GM23248 (cell line): Measurements from ENCODE around the gene DROSHA. TPM values are rescaled to one million over a fixed set of nuclear protein-coding genes. Genes with fewer than 3 reads are reported as not detected.

ENCODE experiments used
- DNase-seq: peaks from one replicate; pipeline ENCODE4 v3.0.0-alpha.2; 2015
- H2AFZ ChIP-seq: fragments of 200-600 bp; sonication (generic); 2 replicates; pipeline ENCODE4 v1.6.1; 2016; ENCODE audit warnings: antibody characterized with exemption
- H3F3A ChIP-seq: fragments of 200-600 bp; sonication (generic); 2 replicates; pipeline ENCODE4 v1.6.1; 2016; ENCODE audit warnings: mild to moderate bottlenecking, antibody characterized with exemption, mixed run types; ENCODE audit not compliant: insufficient read depth
- H3K27ac ChIP-seq: fragments of 200-600 bp; sonication (generic); 2 replicates; pipeline ENCODE4 v1.5.1; 2016; ENCODE audit warnings: mild to moderate bottlenecking
- H3K27me3 ChIP-seq: fragments of 200-600 bp; sonication (generic); replicated peaks from 2 replicates; pipeline ENCODE4 v1.6.1; 2016; ENCODE audit warnings: mild to moderate bottlenecking; ENCODE audit not compliant: insufficient read depth
- H3K36me3 ChIP-seq: fragments of 200-600 bp; sonication (generic); 2 replicates; pipeline ENCODE4 v1.6.1; 2016; ENCODE audit warnings: low read depth, mild to moderate bottlenecking
- H3K4me1 ChIP-seq: fragments of 200-600 bp; sonication (generic); 2 replicates; pipeline ENCODE4 v1.6.1; 2016; ENCODE audit warnings: mild to moderate bottlenecking; ENCODE audit not compliant: insufficient read depth
- H3K4me2 ChIP-seq: fragments of 200-600 bp; sonication (generic); one replicate; pipeline ENCODE4 v1.6.1; 2016; ENCODE audit warnings: mild to moderate bottlenecking; ENCODE audit not compliant: unreplicated experiment
- H3K4me3 ChIP-seq: fragments of 200-600 bp; sonication (generic); 2 replicates; pipeline ENCODE4 v1.5.1; 2016; ENCODE audit warnings: mild to moderate bottlenecking
- H3K79me2 ChIP-seq: fragments of 200-600 bp; sonication (generic); 2 replicates; pipeline ENCODE4 v1.6.1; 2016; ENCODE audit warnings: mild to moderate bottlenecking; ENCODE audit not compliant: insufficient read depth
- H3K9ac ChIP-seq: fragments of 200-600 bp; sonication (generic); 2 replicates; pipeline ENCODE4 v1.6.1; 2016; ENCODE audit warnings: mild to moderate bottlenecking
- H3K9me2 ChIP-seq: fragments of 200-600 bp; sonication (generic); 2 replicates; pipeline ENCODE4 v1.6.1; 2016; ENCODE audit warnings: mixed run types, mild to moderate bottlenecking, moderate library complexity; ENCODE audit not compliant: insufficient read depth
- H3K9me3 ChIP-seq: fragments of 200-600 bp; sonication (generic); one replicate; pipeline ENCODE4 v1.6.1; 2017; ENCODE audit warnings: low read depth
- H4K20me1 ChIP-seq: fragments of 200-600 bp; sonication (generic); 2 replicates; pipeline ENCODE4 v1.6.0; 2016; ENCODE audit not compliant: insufficient read depth
- EZH2 ChIP-seq: fragments of 200-600 bp; sonication (generic); IDR thresholded peaks from 2 replicates; pipeline ENCODE4 v1.6.1; 2018; ENCODE audit warnings: antibody characterized with exemption, mild to moderate bottlenecking; ENCODE audit not compliant: insufficient read depth, poor library complexity, severe bottlenecking
- EZH2phosphoT487 ChIP-seq: fragments of 200-600 bp; sonication (generic); IDR thresholded peaks from 2 replicates; pipeline ENCODE4 v1.6.1; 2018; ENCODE audit warnings: antibody characterized with exemption, moderate library complexity, mild to moderate bottlenecking, low read depth; ENCODE audit not compliant: insufficient read depth
- WGBS, 2 experiments: methylation state at CpG; one replicate each; pipeline ENCODE4 v1.1.6; 2015 to 2017; ENCODE audit warnings: low lambda C conversion rate in 2 of 2, low coverage in 1 of 2; ENCODE audit errors: missing lambda C conversion rate in 2 of 2; 5-methylcytosine and 5-hydroxymethylcytosine counted together
- in situ Hi-C: fragments of 300-500 bp; cut with MboI; formaldehyde crosslinking; loops from 2 replicates; pipeline ENCODE4 v1.15.0; 2020
- polyA plus RNA-seq: library from polyadenylated mRNA; unstranded; fragments of >200 nt; fragmentation: Nextera tagmentation; extraction: Ambion mirVana; gene quantifications from 2 replicates; pipeline ENCODE4 v1.2.1, GENCODE V29; 2016
- total RNA-seq: library from RNA; depleted of rRNA; stranded (reverse); fragments of >200 nt; shearing (Covaris generic); gene quantifications from 2 replicates; pipeline ENCODE4 v1.2.3, GENCODE V29; 2014

The DROSHA gene
- total and polyA plus RNA-seq, 2 experiments from 2014 or later, result 26.0 to 28.7 TPM

DNA sequence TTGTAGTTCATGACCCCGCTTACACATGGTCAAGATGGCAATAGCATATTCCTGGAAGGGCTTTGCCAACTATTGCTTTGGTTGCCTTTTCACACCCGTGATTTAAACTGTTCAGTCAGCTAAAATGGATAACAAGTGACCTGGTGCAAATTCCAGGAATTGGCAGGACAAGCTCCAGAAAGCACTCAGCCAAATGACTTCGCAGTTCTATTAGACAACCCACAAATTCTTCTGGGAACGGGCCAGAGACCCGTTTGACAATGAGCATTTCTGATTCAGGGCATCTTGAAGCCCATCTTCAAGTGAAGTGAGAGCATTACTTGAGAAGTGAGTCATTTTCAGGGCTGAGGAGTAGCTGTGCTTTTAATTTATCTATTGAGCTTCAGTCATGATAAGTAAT is 165.0 kb downstream of the DROSHA start:
- TF ChIP-seq EZH2, result no peak
- no peak for TF ChIP-seq EZH2phosphoT487
- no peaks in the 10 kb centered on the region for H3K79me2 ChIP-seq
- WGBS, 2 experiments, result 8 to 10% methylated on average over 5 of the region's 5 CpGs
- peak overlapping the region; percentile 87 for H3K27ac ChIP-seq
- 0 out of 2 replicates have a peak overlapping the region, but pooled peaks have one; percentile 3 for H3K4me3 ChIP-seq
- H3K4me2 ChIP-seq, result peak overlapping the region; percentile 72
- H3K27me3 ChIP-seq, result no peaks in the 10 kb centered on the region
- peaks cover 62% of the 10 kb centered on the region for H3F3A ChIP-seq
- in situ Hi-C loops, result no loop called here
- no peaks in the 10 kb centered on the region for H3K9me2 ChIP-seq
- H4K20me1 ChIP-seq, result no peaks in the 10 kb centered on the region
- H3K36me3 ChIP-seq, result no peaks in the 10 kb centered on the region
- no peaks in the 10 kb centered on the region for H3K9me3 ChIP-seq
- peak; percentile 70 for DNase-seq
- peaks cover 65% of the 10 kb centered on the region for H3K4me1 ChIP-seq
- H3K9ac ChIP-seq, result peak overlapping the region; percentile 17; the same call in 1 of the 2 replicates
- H2AFZ ChIP-seq, result peak overlapping the region; percentile 41

DNA sequence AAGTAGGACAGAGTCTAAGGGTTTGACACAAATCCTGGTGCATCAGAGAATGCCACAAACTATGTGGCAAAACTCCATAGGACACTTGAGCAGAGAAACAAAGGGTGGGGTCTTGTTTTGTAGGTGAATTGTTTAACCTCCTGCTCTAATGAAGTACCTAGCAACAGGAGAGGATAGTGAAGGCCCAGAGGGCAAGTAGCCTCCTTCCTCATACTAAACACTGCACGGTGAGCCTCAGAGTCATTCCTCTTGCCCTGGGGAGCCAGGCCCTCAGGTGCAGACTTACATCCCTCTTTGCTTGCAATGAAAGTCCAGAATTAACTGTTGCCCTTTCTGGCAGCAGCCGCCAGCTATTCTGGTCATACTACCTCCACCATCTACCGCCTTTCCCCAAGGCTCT is 166.1 kb downstream of the DROSHA start:
- peak overlapping the region; percentile 54 for H3K9ac ChIP-seq
- no peak for TF ChIP-seq EZH2phosphoT487
- no peak for TF ChIP-seq EZH2
- H3K4me1 ChIP-seq, result peaks cover 72% of the 10 kb centered on the region

DNA sequence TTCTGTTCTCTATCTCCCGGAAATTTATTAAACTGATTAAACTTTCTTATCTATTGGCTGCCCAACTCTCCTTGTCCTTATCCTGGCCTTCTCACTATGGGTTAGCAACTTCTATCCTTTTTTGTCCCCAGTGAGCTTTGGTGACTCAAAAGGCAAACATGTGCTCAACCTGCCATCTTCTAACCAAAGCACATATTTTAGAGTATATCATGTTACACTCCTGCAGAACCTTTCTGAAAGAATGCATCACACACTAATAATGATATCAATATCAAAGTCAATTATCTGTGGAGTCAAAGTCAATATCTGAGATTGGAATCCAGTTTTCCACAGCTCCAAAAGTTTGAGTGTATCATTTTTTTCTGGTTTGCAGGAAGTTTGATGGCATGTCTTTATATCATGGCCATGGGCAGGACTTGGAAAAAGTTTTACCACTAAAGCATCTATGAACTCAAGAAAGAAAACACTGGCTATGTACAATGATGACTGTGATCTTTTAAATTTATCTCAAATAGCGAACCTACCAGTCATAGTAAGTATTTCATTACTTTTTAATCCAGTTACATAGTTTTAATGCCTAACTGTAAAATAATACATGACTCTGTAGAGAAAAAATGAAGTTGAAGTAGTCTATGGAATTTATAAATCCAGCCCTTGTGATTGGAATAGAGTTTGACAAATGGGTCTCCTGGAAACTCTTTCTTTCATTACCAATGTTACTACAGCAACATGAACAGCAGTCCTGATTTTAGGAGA is 166.8 kb downstream of the DROSHA start:
- WGBS, 2 experiments, result 19 to 22% methylated on average over 2 of the region's 2 CpGs
- TF ChIP-seq EZH2phosphoT487, result no peak
- TF ChIP-seq EZH2, result no peak
- Histone ChIP-seq H3K4me2 (peak overlapping the region; percentile 72), H3F3A (peaks cover 74% of the 10 kb centered on the region), H3K27me3 (no peaks in the 10 kb centered on the region), H3K79me2 (no peaks in the 10 kb centered on the region), H3K4me3 (peak overlapping the region; percentile 30), H3K4me1 (peaks cover 79% of the 10 kb centered on the region), H4K20me1 (no peaks in the 10 kb centered on the region), H3K36me3 (no peaks in the 10 kb centered on the region), H3K9me3 (no peaks in the 10 kb centered on the region), H2AFZ (no peak overlapping the region), H3K9ac (peak overlapping the region; percentile 54), H3K27ac (peak overlapping the region; percentile 87), H3K9me2 (no peaks in the 10 kb centered on the region)
- DNase-seq, result peak; percentile 81
- in situ Hi-C loops, result no loop called here

More for the DNA sequence above, 166.1 kb downstream of the DROSHA start:
- no peak overlapping the region for H2AFZ ChIP-seq
- H3K4me2 ChIP-seq, result peak overlapping the region; percentile 72
- peak overlapping the region; percentile 87 for H3K27ac ChIP-seq
- H3K79me2 ChIP-seq, result no peaks in the 10 kb centered on the region
- no peak for DNase-seq
- H4K20me1 ChIP-seq, result no peaks in the 10 kb centered on the region
- peak overlapping the region; percentile 22 for H3K4me3 ChIP-seq
- peaks cover 72% of the 10 kb centered on the region for H3F3A ChIP-seq
- WGBS, 2 experiments, result 95 to 97% methylated on average over 3 of the region's 3 CpGs
- no peaks in the 10 kb centered on the region for H3K9me3 ChIP-seq
- H3K36me3 ChIP-seq, result no peaks in the 10 kb centered on the region
- no peaks in the 10 kb centered on the region for H3K9me2 ChIP-seq
- H3K27me3 ChIP-seq, result no peaks in the 10 kb centered on the region
- in situ Hi-C loops, result no loop called here

DNA sequence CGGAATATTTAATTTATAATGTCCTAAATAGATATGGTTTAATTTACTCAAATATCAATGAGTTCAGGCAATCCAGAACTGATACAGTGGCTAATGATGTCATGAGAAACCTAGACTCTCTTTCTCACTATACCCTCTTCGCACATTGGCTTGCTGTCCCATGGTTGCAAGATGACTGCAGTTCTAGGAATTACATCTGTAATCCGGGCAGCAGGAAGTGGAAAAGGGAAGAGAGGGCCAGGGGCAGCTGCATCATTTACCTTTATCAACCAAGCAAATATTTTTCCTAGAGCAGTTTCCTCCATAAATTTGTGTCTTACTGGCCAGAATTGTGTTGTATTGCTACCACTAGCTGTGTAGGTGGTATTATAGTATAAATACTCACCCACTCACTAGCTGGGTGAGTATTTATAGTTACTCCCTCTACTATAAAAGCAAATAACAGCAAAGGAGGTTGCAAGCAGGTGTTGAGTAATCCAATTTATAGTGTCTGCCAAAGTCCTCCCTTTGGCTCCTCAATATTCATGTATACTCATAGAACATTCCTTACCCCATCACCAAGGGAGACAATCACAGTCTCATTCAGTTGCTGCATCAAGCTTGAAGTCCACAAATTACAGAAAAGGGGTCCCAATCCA is 168.8 kb downstream of the DROSHA start:
- peak; percentile 82 for DNase-seq
- in situ Hi-C loops, result no loop called here
- H3K27ac ChIP-seq, result peak overlapping the region; percentile 87

More for the DNA sequence above, 168.8 kb downstream of the DROSHA start:
- TF ChIP-seq EZH2phosphoT487 (no peak), EZH2 (no peak)
- H3K9ac ChIP-seq, result peak overlapping the region; percentile 7; the same call in 1 of the 2 replicates
- peaks cover 78% of the 10 kb centered on the region for H3K4me1 ChIP-seq
- H3K79me2 ChIP-seq, result no peaks in the 10 kb centered on the region
- no peaks in the 10 kb centered on the region for H4K20me1 ChIP-seq
- no peaks in the 10 kb centered on the region for H3K36me3 ChIP-seq
- 4 to 5% methylated on average over 3 of the region's 3 CpGs for WGBS, 2 experiments
- H3F3A ChIP-seq, result peaks cover 74% of the 10 kb centered on the region
- no peak overlapping the region for H2AFZ ChIP-seq
- H3K9me3 ChIP-seq, result no peaks in the 10 kb centered on the region
- H3K9me2 ChIP-seq, result no peaks in the 10 kb centered on the region
- H3K27me3 ChIP-seq, result no peaks in the 10 kb centered on the region
- H3K4me3 ChIP-seq, result peak overlapping the region; percentile 40
- peak overlapping the region; percentile 72 for H3K4me2 ChIP-seq
